Psoas muscle (tissue), 8 donors: ENCODE data around the gene RSU1. TPM values are rescaled to one million over a fixed set of nuclear protein-coding genes. Genes with fewer than 3 reads are reported as not detected.

Source experiments
- ATAC-seq, 4 donors: fragments of 200-7000 bp; cut with Tn5 transposase; one replicate each; pipeline ENCODE4 v1.9.1; 2020; ENCODE audit warnings: moderate library complexity in 3 of 4, mild to moderate bottlenecking in 2 of 4
- DNase-seq, 2 donors: peaks; one replicate each; pipeline ENCODE4 v3.0.0-alpha.2; 2020
- H3K27ac ChIP-seq: fragments of 200-600 bp; one replicate; pipeline ENCODE4 v1.8.0; 2022
- H3K27me3 ChIP-seq, 3 donors: fragments of 200-600 bp in 1 of 3; one replicate each; pipeline versions ENCODE4 v1.6.1 to v1.8.0; 2013 to 2022; ENCODE audit warnings: low read length in 2 of 3, mild to moderate bottlenecking in 2 of 3, moderate library complexity in 1 of 3; ENCODE audit not compliant: insufficient read depth in 3 of 3
- H3K36me3 ChIP-seq, 2 donors: fragments of 200-600 bp in 1 of 2; one replicate each; pipeline versions ENCODE4 v1.6.1 to v1.8.0; 2013 to 2022; ENCODE audit warnings: low read depth in 1 of 2, mild to moderate bottlenecking in 1 of 2, moderate library complexity in 1 of 2; ENCODE audit not compliant: insufficient read depth in 1 of 2
- H3K4me1 ChIP-seq: fragments of 200-600 bp; one replicate; pipeline ENCODE4 v1.8.0; 2022
- H3K4me3 ChIP-seq: fragments of 200-600 bp; one replicate; pipeline ENCODE4 v1.8.0; 2022; ENCODE audit warnings: mild to moderate bottlenecking
- H3K9me3 ChIP-seq: fragments of 200-600 bp; one replicate; pipeline ENCODE4 v1.8.0; 2022
- CTCF ChIP-seq: fragments of 200-600 bp; IDR thresholded peaks from one replicate; pipeline ENCODE4 v1.8.0; 2022; ENCODE audit warnings: antibody characterized with exemption
- WGBS, 3 donors: extraction: QIAGEN DNeasy Blood & Tissue Kit; methylation state at CpG; one replicate each; pipeline versions ENCODE4 v1.1.6 to v1.1.7; 2013; 5-methylcytosine and 5-hydroxymethylcytosine counted together
- intact Hi-C, 2 donors: fragments of 100-400 bp; cut with DNase I; formaldehyde crosslinking; loops; one replicate each; pipeline versions ENCODE4 v1.11.0 to v1.14.2; 2022
- polyA plus RNA-seq, 3 donors: library from polyadenylated mRNA; stranded (reverse); fragments of 200-250 nt; gene quantifications; one replicate each; pipeline ENCODE4 v1.2.3, GENCODE V29; 2013
- total RNA-seq, 4 donors: library from RNA; stranded (reverse); fragmentation: NEBNext Ultra II Directional in 2 of 4; extraction: Animal tissue kit (Norgen Biotek cat#: 25700) in 2 of 4; gene quantifications; one replicate each; pipeline versions ENCODE4 v1.2.1 to v1.2.4, GENCODE V29; 2021 to 2023
- donor health status: healthy with polysubstance abuse.
- donor health status: DM: no; HTN: no; CAD: no; lungs with moderate emphysema.
- donor health status: Bipolar disorder and iron deficiency.
- donor health status: healthy.
- donor health status: DM: yes; HTN: yes; CAD: no.
- donor health status: DM: no; HTN: no; CAD: no.
- donor health status: DM: no; HTN: no; CAD: no.
- donor health status: DM: yes; HTN: yes; CAD: no.

The RSU1 gene
- total and polyA plus RNA-seq, 7 donors = 19.7 to 43.2 (median 29.0) TPM

DNA sequence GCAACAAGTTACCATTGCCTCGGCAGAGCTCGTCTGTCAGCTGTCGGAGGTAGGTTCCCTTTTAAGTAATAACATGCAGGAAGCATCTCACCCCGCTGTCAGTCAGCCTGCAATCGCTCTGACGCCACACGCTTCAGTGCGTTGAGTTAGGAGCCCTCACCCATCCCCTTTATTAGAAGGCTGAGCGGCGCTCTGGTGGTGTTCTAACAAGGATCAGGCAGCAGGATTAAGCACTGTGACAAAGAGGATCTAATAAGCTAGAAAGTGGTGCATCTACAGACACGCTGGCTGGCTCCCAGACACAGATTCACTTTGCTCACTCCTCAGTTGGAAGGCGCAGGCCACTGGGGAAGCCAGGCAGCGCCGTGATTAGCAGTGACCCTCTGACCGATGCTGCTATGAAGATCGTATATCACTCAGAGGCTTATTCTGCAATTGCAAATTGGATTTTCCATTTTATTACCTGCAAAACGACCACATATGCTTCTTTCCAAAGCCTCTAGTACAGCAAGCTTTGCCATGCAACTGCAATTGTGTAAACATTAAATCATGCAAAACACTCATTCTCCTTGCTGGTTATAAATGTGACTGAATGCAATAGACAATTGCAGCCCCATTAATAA, 117.7 kb downstream of the RSU1 start:
- H3K4me3 ChIP-seq = no peak overlapping the region
- WGBS, 3 donors = 56 to 65% (median 64%) methylated on average over 17 of the region's 17 CpGs
- no peaks in the 10 kb centered on the region for H3K4me1 ChIP-seq
- TF ChIP-seq CTCF = no peak
- ATAC-seq (no peak), DNase-seq (no peak)
- no peaks in the 10 kb centered on the region for H3K27me3 ChIP-seq
- H3K27ac ChIP-seq = no peak overlapping the region
- H3K9me3 ChIP-seq = no peaks in the 10 kb centered on the region
- intact Hi-C loops = no loop called here
- H3K36me3 ChIP-seq = no peaks in the 10 kb centered on the region

DNA sequence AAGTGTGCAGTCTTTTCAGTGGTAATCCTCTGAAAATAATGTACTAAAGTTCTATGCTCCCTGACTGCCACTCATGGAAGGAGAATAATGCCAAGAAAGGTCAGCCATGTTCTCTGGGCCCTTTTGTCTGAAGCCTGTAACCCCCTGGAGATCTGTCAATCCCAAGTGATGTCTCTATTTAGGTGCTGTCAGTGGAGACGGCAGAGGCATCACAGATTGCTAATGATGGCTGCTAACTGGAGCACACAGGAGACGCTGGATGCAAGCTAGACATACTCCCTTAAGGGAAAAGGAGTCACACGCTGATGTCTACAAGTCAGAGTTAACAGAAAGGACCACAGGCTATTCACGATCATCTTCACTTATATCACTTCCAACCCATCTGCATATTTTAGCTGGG, 118.8 kb downstream of the RSU1 start:
- H3K4me1 ChIP-seq = no peaks in the 10 kb centered on the region
- no peak overlapping the region for H3K27ac ChIP-seq
- H3K9me3 ChIP-seq = no peaks in the 10 kb centered on the region
- no peak for TF ChIP-seq CTCF
- no peaks in the 10 kb centered on the region for H3K36me3 ChIP-seq
- DNase-seq (no peak), ATAC-seq (no peak)
- intact Hi-C loops = no loop called here
- no peak overlapping the region for H3K4me3 ChIP-seq
- no peaks in the 10 kb centered on the region for H3K27me3 ChIP-seq
- WGBS, 3 donors = 81 to 91% (median 87%) methylated on average over 4 of the region's 4 CpGs

DNA sequence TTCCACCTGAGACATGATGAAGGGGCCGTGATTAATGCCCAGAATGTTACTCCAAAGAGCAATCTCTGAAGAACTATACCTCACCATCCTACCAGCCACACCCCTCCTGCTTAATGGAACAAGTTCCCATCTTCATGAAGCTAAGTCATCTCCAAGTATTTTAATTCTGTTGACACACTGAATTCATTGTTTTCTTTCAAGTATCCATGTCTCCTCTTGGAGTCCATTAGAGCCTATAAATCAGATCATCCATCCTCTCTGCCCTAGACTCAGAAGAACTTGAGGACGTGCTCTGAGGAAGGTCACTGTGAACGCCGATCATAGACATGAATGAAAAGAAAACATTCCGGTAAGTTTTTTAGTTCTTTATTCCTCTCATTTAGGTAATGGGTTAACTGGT, 126.8 kb downstream of the RSU1 start:
- ATAC-seq (no peak), DNase-seq (no peak)
- Histone ChIP-seq H3K4me1 (no peaks in the 10 kb centered on the region), H3K36me3 (peaks cover 0 to 7% of the 10 kb centered on the region in 2 donors), H3K27ac (no peak overlapping the region), H3K4me3 (no peak overlapping the region), H3K9me3 (no peaks in the 10 kb centered on the region), H3K27me3 (no peaks in the 10 kb centered on the region)
- intact Hi-C loops = no loop called here
- TF ChIP-seq CTCF = no peak
- WGBS, 3 donors = 79 to 84% (median 81%) methylated on average over 5 of the region's 5 CpGs

- WGBS, 3 donors = 67 to 71% (median 69%) methylated on average over 5 of the region's 5 CpGs
- H3K9me3 ChIP-seq = no peaks in the 10 kb centered on the region
- intact Hi-C loops = no loop called here
- H3K27ac ChIP-seq = no peak overlapping the region
- DNase-seq (no peak), ATAC-seq (no peak)
- no peaks in the 10 kb centered on the region for H3K27me3 ChIP-seq
- no peak overlapping the region for H3K4me3 ChIP-seq
- TF ChIP-seq CTCF = no peak
- peaks cover 0 to 7% of the 10 kb centered on the region in 2 donors for H3K36me3 ChIP-seq
- H3K4me1 ChIP-seq = no peaks in the 10 kb centered on the region
Observed at GRCh38 chr10:16689696-16690095, 127.5 kb downstream of the RSU1 start.

DNA sequence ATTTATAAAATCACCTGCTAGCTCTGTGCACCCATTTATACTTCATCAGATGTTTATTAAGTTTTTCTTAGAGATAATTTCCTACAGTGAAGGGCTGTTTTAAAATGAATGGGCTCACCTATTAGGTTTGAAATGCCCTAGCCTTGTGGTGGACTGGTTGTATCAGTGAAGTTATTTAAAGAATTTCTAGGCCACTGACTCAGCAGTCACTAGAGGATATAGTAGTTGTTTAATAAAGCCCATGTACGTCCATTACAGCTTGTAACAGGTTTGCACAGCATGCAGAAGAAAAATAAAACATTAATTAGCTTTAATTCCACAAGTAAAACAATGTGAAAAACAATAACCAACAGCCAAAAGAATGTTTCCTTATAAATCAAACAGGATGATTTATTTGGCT, 128.0 kb downstream of the RSU1 start:
- H3K27me3 ChIP-seq = no peaks in the 10 kb centered on the region
- ATAC-seq = no peak
- WGBS, 3 donors = 69 to 85% (median 83%) methylated on average over 1 of the region's 1 CpG
- intact Hi-C loops = no loop called here
- no peak overlapping the region for H3K27ac ChIP-seq
- no peak overlapping the region for H3K4me3 ChIP-seq
- no peak for TF ChIP-seq CTCF
- no peak for DNase-seq
- H3K36me3 ChIP-seq = peaks cover 0 to 7% of the 10 kb centered on the region in 2 donors
- no peaks in the 10 kb centered on the region for H3K9me3 ChIP-seq
- H3K4me1 ChIP-seq = no peaks in the 10 kb centered on the region
